Astrocyte (in vitro differentiated cells and primary cell): ENCODE data around the gene CDRT4.

ENCODE experiments used
- CTCF ChIP-seq: IDR thresholded peaks from 2 replicates; pipeline ENCODE4 v1.5.1; 2011; ENCODE audit warnings: low read depth, mild to moderate bottlenecking, inconsistent platforms, low read length, moderate library complexity; ENCODE audit not compliant: insufficient read depth
- EZH2 ChIP-seq: IDR thresholded peaks from 2 replicates; pipeline ENCODE4 v1.6.1; 2012; ENCODE audit warnings: mild to moderate bottlenecking, low read length, inconsistent platforms; ENCODE audit not compliant: insufficient read depth

DNA sequence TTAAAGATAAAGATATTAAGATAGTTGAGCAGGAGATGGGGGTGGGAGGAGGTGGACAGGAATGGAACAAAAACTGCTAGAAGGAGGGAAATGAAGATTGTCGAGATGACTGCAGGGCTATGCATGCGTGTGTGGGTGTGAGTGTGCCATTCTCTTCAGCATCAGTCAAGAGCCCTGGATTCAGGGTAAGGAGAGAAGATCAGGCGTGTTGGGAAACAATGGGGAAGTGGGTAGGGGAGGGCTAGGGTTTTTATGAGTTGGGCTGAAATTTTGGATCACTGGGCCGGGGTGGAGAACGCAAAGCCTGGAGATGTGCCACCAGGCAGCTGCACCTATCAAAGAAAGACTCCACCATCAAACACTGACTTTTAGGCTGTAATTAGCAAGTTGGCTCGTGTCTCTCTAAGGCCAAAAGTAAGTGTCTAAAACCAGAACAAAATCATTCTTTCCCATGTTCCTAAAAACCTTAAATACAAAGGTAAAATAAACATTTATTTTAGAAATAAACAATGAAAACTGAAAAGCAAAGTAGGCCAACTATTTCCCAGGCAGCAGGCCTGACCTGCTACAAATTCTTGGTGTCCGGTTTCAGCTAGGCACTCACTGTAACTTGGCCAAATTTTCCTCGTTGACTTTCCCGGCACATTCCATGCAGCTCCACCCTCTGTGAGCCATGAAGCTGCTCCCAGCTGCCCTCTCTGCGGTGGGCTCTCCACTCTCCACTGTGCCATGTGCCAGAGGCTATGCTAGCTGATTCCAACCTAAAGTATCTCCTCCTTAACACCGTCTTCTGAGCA, 4.2 kb downstream of the CDRT4 start:
- TF ChIP-seq CTCF (no peak), EZH2 (no peak)
